Subcutaneous adipose tissue (tissue), 4 donors: ENCODE measurements around the gene NTN5. TPM values are rescaled to one million over a fixed set of nuclear protein-coding genes. Genes with fewer than 3 reads are reported as not detected.

Experiments used
- total RNA-seq, 4 donors: library from RNA; depleted of rRNA; stranded (reverse); fragments of >200 nt; gene quantifications; one replicate each; pipeline ENCODE4 v1.1.0, GENCODE V29; 2016
- TF ChIP-seq, protein P1 (sequence below): fragments of 450-650 bp; IDR thresholded peaks from one replicate; pipeline ENCODE4 v1.5.1; 2016; ENCODE audit warnings: low read depth, mild to moderate bottlenecking, control low read depth, antibody characterized with exemption, moderate library complexity

The NTN5 gene
- total RNA-seq, 4 donors from 2014 or later = 1.5 TPM; not detected in 3

DNA sequence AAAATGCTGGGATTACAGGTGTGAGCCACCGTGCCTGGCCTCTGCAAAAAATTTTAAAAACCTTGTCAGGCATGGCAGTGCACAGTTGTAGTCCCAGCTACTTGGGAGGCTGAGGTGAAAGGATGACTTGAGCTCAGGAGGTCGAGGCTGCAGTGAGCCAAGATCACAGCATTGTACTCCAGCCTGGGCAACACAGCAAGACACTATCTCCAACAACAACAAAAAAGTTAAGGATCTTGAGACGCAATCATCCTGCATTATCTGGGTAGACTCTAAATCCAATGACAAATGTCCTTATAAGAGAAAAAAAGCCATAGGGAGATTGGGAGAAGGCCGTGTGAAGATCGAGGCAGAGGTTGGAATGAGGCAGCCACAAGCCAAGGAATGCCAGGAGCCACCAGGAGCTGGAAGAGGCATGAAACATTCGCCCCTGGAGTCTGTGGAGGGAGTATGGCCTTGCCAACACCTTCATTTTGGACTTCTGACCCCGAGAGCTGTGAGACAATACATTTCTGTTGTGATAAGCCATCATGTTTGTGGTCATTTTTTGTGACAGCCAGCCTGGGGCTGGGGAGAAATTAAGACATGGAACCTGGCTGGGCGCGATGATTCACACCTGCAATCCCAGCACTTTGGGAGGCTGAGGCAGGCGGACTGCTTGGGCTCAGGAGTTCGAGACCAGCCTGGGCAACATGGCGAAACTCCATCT is 21.7 kb downstream of the NTN5 start:
- TF ChIP-seq, protein P1, sequence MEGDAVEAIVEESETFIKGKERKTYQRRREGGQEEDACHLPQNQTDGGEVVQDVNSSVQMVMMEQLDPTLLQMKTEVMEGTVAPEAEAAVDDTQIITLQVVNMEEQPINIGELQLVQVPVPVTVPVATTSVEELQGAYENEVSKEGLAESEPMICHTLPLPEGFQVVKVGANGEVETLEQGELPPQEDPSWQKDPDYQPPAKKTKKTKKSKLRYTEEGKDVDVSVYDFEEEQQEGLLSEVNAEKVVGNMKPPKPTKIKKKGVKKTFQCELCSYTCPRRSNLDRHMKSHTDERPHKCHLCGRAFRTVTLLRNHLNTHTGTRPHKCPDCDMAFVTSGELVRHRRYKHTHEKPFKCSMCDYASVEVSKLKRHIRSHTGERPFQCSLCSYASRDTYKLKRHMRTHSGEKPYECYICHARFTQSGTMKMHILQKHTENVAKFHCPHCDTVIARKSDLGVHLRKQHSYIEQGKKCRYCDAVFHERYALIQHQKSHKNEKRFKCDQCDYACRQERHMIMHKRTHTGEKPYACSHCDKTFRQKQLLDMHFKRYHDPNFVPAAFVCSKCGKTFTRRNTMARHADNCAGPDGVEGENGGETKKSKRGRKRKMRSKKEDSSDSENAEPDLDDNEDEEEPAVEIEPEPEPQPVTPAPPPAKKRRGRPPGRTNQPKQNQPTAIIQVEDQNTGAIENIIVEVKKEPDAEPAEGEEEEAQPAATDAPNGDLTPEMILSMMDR = no peak

DNA sequence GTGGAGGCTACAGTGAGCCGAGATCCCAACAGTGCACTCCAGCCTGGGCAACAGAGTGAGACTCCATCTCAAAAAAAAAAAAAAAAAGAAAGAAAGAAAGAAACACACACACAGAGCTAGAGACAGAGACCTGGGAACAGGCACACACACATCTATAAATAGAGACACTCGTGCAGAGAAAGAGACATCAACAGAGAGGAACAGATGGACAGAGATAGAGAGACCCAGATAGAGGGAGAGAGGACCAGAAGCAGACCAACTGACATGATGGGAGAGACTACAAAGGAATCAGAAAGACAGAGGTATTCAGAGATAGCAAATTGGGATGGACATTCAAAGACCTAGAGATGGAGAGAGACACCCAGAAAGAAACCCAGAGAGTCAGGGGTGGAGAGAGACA is 24.7 kb downstream of the NTN5 start:
- TF ChIP-seq, protein P1 = no peak

DNA sequence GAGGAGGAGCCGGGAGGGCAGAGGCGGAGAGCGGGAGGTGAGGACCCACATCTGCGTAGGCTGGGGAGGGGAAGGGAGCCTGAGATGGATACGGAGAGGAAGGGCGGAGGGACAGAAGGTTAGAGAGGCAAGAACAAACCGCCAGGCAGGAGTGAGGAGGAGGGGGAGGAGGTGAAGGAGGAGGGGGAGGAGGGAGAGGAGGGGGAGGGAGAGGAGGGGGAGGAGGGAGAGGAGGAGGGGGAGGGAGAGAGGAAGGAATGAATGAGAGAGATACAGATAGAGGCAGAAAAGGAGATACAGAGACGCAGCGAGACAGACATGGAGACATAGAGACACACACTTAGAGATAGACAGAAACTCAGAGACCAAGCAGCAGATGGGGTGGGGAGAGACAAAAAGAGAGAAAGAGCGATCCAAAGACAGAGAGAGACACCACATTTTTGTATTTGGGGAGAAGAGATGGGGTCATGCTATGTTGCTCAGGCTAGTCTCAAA is 26.0 kb downstream of the NTN5 start:
- TF ChIP-seq, protein P1 = no peak

DNA sequence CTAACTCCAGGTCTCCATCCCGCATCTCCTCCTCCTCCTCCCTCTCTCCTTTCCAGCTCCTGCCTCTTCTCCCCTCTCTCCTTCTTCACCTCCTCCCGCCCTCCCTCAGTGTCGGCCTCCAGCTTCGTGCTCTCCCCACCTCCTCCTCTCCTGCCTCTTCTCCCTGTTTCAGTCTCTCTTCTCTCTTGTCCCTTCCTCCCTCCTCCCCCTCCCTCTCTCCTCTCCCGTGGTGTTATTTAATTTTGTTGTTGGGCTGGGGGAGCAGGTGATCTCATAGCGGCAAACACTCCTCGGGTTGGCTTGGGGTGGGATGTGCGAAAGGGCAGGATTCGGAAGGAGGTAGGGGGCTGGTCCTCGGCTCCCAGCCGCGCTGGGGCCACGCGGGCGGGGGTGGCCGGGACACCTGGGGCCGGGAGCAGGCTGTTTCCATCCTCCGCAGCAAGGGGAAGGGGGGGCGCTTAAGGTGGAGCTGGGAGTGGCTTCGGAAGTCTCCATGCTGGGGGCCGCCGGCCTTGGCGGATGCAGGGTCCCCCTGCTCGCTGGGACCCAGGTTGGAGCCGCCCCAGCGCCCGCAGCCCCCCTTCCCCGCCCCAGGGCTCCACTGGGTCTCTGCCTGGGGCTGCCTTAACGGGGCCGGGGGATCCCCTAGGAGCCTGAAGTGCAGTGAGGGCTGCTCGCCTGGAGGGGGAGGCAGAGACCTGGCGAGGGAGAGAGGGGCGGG is 26.7 kb downstream of the NTN5 start, which contains the start of gene CA11:
Gene CA11 (minus strand): TSS at position 187 of the 721 bp plus-strand sequence. CDS start 555 bp downstream, outside the sequence.
- TF ChIP-seq, protein P1 = no peak

DNA sequence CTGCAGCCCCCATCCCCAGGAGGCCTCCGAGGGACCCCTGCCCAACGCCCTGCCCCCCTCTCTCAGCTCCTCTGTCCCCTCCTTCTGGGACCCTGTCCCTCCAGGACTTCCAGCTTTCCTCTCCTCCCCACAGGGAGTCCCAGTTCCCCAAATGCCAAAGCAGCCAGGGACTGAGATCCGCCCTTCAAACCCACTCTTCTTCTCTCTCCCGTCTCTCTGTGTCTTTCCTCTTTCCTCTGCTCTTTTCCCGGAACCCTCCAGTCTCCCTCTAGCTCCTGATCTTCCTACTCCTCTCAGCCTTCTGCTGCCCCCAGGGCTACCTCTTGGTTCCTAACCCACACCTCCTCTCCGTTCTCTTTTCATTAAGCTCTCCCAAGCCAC is 27.2 kb downstream of the NTN5 start:
- TF ChIP-seq, protein P1 = no peak

DNA sequence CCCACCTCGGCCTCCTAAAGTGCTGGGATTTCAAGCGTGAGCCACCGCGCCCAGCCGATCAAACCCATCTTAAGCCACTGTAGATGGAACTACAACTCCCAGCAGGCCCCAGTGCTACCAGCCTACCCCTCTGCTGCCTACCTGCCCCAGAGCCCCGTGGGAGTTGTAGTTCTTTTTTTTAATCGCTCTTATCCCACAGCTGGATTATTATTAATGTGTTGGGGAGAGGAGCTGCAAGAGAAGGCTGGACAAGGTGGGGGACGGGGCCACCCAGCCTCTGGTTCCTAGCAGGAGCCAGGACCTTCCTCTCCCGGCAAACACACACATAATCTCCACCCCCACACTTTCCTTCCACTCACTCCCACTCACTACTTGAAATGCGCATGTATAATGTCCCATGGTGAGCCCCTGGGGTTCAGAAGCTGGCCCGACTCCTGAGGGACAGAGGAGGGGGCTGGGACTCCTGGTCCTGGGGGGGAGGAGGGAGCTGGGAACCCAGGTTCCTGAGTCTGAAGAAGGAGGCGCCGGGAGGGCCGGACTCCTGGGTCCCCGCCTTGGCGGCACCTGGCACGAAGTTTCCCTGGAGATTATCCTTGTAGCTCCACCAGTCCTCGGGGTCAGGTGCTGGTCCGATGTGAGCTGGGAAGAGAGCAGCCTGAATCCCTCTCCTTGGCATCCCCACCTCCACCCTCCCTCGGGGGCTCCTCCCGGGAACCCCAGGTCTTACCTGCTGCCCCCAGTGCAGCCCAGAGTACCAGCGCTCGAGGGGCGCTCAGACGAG is 27.8 kb downstream of the NTN5 start:
- TF ChIP-seq, protein P1 = no peak
